HG02571 (cell line): ENCODE results near the gene LRRFIP1.

Experiments
- ATAC-seq: cut with Tn5 transposase; IDR thresholded peaks from one replicate; pipeline ENCODE4 v1.9.1; 2021; ENCODE audit warnings: mild to moderate bottlenecking, moderate library complexity; ENCODE audit not compliant: unreplicated experiment

LRRFIP1 gene

DNA sequence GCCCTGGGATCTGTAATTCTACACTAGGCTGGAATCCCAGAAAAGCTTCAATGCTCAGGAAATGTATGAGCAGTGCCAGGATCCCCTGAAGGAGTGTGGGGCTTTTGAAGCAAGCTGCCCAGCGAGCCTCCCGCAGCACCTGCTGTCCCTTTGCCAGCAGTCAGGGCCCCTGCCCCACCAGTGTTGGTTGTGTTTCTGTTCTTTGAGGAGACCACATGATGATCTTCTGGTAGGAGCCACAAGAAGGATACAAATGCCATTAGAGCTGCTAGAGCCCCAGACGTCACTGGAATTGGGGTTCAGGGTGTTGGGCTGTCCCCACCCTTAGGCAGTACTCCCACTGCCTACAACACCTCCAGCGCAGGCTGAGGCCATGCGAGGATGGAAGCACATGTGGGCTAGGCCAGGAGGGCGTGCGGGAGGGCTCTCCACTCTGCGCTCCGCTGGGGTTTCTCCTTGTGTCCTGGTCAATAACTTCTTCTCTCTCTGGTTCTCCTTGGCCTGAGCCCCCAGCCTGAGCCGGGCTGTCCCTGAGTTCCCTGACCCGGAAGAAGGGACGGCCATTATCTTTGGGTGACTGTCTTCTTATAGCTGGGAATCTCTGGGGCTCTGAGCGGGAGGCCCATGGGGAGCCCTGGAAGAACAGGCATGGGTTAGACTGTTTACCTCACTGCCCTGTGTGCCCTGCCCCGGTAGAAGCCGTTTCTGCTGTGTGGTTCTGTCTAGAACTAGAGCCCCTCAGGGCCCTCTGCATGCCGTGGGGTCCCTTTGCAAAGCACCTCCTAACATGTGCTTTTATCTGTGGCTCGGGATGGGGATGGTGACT is 73.9 kb downstream of the LRRFIP1 start:
- ATAC-seq: no peak

DNA sequence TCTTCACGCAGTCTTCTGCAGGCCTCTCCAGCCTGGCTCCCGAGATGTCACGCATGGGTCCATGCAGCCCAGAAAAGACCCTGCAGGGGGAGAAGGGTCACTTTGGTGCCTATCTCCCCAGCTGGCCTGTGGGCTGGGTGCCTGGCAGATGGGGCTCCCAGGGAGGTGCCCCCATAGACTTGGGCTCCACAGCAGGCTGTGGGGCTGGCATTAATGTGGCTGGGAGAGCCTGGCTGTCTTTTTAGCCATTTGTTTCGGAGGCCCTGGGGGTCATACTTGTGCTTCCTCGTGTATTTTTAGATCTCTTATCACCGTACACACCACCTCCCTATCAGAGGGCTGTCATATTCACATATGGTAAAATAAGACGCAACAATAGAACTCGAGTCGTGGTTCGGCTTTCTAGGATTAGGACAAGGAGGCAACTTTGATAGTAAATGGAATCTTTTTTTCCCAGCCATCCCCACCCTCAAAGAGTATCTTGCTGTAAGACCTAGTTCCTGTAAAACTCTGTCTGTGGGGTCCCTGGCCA is 74.5 kb downstream of the LRRFIP1 start:
- no peak for ATAC-seq

DNA sequence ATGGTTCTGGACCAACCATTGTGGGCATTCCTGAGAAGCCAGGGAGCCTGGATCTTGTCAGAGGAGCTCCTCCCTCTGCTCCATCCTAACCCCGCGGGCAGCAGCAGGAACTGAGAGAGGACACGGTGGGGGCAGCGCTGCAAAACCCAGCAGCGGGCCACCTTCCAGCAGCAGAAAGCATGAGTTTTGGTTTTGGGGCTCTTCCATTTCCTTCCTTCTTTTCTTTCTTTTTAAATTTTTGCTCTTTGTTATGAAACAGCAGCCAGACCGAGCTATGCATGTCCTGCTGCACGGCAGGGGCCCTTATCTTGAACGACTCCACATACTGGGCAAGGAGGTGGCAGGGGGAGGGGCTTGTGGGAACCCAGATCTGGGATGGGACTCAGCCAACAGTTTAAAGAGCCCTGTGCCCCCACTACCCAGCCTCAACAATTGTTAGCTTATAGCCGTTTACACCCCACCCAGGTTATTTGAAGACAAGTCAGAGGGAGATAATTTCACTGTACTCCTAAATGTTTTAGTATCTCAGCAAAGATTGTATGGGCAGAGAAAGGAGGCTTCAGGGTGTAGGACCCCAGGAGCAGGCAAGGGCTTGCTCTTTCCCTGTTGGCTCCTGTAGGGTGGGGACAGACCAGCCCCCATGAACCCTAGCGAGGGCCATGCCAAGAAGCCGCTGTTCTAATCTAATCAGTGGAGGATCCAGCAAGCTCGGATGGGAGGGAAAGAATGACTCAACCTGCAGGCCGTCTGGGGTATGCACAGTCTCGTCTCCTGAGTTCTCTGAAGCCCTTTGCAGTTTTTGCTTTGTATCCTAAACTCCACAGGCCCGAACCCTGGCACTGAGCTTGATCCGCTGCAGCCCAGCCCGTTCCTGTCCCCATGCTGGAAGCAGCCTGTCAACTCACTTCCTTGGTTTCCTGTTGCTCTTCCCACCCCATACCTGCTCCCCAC is 75.3 kb downstream of the LRRFIP1 start:
- ATAC-seq: no peak

DNA sequence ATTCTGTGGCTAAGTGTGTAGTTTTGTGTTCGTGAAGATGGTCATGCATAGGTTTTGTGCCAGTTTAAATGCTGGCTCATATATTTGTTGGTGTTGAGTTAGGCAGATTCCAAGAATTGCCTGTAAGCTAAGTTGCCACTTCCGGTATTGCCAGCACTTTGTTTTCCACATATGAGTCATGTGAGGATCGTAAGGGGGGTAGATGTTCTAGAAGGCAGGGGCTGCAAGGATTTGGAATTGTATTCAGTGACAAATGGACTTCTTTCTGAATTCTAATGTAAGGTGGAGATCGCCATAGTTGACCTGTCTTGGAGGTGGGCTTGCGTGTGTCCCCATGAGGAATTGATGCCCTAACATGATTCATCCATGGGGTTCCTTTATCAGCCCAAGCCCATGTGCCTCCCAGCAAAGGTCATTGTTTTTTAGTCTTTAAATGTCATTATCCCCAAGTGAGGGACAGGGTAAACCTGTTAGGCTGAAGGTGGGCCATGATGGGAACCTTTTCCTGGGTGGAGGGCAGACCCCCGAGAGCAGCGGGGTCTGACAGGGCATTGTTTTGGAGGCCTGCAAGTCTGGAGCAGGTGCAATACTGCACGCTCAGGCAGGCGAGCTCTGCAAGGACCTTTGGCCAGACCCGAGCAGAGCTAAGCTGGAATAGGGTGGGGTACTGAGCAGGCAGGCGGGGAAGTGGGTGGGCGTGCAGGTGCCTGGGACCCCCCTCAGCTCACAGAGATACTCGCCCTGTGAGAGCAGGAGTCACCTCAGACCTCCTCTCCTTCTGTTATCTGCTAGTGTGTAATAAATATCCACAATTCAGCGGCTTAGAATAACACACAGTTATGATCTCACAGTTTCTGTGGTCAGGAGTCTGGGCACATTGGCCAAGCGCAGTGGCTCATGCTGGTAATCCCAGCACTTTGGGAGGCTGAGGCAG is 77.4 kb downstream of the LRRFIP1 start:
- no peak for ATAC-seq

DNA sequence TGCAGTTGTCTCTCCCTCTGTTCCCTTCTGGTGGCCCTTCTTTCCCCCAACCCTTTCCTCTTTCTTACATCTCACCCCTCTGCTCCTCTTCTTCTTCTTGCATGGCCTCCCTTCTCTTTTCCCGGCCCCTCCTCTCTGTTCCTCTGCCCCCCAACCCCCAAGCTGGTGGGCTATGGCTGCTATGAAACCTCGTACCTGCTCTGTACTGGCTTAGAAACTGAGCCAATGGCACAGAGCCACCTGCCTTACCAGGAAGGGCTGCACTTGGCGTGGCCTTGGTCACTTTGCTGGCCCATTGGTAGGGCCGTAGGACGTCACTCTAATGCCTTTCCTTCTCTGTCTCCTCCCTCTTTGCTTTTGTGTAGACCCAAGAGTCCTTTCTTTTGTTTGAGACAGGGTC is 78.9 kb downstream of the LRRFIP1 start:
- ATAC-seq: no peak

DNA sequence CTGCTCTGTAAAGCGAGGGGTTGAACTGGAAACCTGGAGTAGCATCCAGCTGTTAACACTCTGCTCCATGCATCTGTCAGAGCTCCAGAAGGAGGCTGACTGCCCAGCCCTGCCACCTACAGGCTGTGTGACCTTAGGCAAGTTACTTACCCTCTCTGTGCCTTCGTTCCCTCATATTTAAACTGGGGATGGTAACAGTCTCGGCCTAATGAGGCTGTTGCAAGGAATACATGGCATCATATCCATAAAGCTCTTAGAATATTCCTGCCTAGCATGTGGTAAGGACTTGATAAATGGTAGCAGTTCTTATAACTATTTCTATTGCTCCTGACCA is 80.6 kb downstream of the LRRFIP1 start:
- ATAC-seq: no peak

DNA sequence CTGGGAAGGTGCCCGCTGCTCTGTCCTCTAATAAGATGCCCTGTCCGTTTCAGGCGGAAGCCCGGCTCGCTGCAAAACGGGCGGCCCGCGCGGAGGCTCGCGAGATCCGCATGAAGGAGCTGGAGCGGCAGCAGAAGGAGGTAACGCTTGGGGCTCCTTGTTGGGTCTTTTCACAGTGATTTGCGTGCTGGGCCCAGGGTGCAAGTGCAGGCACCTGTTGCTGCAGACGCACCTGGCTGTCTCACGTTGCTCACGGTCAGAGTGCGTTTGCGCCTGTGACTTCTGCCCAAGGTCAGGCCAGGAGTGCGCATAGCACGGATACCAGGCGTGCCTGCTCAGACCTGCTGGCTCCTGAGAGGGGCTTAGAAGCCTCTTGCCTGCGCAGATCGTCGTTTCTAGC is 81.1 kb downstream of the LRRFIP1 start:
- ATAC-seq: no peak

DNA sequence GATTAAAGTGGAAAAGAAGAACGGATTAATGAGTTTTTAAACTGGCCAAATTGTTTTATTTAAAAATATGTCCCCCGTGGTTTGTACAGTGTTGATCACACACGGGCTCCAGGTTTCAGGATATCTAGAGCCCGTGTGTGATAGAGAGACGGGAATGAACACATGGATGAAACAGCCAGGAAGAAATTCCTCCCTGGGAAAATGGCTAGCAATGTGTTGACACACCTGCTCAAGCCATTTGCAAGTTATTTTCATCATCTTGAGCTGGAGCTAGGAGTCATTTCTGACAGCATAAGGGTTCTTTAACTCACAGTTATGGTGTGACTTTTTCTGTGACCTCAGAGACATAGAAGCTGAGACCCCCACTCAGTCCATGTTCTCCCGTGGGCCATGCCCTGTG is 81.6 kb downstream of the LRRFIP1 start:
- ATAC-seq: no peak

DNA sequence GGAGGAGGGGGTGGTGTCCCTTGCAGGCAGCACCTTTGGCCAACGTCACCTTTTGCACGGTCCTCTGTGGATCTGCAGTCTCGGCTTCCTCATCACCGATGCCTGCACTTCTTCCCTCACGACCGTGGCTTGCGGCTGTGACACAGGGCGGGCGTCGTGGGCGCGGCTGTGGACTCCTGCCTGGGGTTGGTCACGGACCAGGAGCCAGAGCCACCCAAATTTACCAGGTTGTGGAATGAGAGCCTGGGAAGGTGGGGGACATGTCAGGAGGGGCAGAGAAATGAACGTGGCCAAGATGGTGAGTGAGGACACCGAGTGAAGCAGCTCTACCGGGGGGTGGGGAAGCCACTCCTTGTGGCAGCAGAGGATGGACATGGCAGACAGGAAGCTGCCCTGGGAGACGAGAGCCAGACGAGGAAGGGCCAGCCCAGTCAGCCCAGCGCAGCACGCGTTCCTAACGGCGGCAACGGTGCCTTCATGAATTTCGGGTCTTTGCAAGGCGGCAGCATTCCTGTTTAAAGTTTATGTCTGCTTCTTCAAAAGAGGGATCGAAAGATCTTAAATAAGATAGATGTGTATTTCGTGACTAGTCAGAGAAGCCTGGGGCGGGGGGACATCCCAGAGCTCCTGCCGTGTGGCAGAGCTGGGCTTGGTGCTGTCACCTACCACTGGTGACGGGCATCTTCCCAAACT is 84.2 kb downstream of the LRRFIP1 start:
- ATAC-seq: no peak

DNA sequence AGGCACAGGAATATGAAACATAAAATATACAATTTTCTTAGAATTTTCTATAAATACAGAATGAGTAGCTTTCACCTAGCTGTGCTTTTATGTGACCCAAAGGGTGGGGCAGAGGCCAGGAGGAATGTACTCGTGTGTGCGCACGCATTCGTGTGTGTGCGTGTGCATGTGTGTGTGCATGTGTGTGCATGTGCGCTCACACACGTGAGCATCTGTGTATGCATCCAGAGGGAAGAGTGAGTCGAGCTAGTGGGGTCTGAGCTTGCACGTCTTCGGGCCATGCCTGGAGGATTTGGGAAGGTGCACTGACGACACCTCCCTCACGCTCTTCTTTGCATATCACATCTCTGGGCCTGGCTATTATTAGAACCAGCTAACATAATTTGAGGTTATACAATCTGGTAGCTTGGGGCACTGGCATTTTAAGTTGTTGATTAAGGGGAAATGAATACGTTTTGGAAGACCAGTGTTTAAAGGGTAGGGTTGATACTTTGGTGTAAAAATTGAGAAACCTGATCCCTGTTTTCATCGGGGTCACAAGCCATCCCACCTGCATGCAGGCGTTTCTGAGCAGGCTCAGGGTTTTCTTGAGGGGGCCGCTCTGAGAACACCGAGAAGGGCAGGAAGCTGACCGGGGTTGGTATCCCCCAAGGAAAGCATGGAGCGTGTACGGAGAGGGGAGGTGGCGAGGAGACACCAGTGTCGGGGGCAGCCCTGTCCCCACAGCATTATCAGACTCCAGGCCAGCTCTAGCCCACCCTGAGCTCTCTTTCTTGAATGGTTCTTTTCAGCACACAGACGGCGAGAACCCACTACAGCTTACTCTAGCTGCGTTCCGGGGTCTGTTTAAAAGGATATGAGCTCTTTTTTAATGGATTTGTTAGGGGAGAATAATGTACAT is 85.3 kb downstream of the LRRFIP1 start:
- no peak for ATAC-seq

DNA sequence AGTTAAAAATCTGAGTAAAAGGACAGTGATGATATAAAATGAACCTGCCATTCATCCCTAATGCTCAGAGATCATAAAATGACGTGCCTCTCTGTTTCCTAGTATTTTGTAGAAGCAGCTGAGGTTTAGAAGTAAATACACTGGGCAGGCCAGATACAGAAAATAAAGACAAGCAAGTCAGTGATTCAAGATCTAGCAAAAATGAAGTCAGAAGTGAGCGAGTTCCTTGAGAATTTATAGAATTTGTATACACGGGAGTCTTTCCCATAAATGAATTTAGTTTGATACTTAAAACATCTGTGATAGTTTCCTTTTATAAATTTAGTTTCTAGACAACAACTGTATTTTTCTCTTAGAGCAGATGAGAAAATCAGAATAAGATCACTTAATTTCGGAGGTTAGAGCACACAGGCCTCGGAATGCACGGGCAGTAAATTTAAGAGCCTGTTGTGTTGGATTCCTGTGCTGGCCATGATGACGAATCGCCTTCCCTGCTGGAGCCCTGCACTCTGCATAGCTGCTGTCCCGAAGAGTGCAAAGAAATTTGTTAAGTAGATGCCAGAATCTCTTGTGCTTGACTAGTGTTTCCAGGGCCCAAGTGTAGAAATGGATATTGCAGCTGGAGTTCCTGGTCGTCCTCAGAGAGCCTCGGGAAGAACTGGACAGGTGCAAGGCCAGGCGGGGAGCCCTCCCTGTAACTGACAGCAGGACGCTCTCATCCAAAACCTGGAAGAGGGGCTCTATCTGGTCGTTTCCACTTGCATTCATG is 87.5 kb downstream of the LRRFIP1 start:
- no peak for ATAC-seq

DNA sequence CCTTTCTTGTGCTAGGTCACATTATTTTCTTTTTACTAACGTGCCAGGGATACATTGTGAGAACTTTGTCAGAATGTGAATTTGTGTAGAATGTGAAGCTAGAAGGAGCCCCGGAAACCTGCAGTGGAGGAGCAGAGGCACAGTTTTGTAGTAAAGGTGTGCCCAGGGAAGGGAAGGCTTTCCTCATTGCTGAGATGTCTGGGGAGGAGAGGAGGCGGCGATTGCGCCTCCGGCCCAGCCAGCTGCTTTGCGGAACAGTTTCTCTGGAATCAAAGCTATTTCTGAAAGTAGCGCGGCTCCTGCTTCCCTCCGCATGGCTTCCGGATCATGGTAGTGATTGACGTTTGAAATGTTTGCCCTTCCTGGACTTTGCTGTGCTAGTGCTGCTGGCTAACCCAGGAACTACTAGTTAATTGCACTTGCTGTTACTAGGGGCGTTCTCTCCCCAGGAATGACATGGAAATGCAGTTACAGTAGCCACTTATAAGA is 88.1 kb downstream of the LRRFIP1 start:
- ATAC-seq: no peak

DNA sequence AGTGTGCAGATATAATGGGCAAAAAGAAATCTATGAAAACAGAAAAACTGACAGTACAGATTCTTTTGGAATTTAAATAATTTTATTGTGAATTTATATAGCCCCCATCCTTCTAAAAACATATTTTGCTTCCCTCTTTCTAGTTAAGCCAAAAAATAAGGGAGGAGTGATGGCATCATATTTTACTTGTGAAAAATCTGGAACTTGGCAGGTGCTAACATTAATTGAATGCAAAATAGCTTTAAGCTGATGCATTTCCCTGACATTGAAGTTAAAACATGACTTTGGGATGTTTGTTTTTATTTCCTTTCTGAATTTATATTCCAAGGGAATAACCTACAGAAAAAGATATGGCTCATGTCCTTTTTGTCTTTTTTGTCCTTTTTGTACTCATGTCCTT is 88.6 kb downstream of the LRRFIP1 start:
- ATAC-seq: no peak

DNA sequence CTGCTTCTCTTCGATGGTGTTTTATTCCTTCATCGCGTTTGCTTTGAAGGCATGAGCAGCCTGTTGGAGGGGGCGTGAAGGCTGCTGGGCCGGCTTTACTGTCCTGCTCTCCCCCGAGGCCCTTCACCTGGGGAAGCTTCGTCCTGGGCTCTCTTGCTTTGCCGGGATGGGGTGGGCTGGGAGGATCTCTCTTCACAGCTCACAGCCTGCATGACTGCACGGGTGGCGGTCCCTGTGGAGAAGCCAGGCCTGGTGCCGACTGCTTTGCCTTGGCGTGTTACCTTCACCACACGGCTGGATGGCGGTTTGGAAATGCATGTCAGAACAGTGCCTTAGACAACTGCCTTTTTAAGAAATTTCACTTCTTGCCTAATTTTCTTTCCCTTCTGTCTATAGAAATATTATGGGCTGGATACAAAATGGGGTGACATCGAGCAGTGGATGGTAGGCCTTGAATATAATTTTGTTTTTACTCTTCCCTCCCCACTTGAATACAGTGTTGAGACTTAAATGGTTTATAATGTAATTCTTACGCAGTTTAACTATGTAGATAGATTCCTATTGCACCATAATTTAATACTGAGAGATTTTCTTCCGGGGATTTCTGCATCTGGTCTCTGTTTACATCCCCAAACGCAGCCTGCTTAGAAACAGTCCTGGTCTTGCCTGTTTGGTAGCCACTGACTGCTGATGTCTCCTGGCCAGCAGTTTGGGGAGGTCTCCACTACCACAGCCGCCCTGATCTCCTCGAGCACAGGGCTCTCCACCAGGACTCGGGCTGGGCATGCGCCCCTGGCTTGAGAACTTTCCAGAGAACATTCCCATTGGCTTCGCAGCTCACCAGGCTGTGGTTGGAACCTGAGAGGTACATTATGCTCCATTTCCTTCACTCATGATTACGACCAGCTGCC is 90.2 kb downstream of the LRRFIP1 start:
- no peak for ATAC-seq

DNA sequence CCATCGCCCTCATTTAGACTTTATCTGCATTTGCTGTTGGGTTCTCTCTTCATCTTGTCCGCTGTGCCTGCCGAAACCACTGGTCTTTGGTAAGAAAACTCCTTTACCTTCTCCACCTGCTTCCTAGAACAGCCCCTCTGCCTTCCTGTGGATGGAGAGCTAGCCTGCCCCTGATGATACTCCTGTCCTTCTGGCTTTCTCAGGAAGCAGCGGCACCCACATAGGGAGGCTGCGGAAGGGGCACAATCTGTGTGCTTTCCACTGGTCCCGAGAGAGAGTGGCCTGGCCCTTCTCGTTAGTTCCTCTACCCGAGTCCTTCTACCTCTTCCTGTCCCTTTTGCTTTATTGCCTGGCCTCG is 90.9 kb downstream of the LRRFIP1 start:
- no peak for ATAC-seq

DNA sequence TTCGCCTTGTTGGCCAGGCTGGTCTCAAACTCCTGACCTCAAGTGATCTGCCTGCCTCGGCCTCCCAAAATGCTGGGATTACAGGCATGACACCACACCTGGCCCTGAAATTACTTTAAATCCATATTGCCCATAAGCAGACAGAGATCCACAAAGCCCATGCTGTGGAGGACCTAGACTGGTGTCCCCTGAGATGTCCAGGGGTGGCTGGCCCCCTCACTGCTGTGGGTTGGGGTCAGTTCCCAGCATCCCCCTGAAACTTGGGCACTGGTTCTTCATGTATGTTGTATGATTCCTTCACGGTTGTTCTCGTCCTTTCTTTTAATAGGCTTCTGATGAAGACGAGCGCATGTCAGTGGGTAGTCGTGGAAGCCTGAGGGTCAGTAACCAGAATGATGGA is 93.1 kb downstream of the LRRFIP1 start:
- no peak for ATAC-seq

DNA sequence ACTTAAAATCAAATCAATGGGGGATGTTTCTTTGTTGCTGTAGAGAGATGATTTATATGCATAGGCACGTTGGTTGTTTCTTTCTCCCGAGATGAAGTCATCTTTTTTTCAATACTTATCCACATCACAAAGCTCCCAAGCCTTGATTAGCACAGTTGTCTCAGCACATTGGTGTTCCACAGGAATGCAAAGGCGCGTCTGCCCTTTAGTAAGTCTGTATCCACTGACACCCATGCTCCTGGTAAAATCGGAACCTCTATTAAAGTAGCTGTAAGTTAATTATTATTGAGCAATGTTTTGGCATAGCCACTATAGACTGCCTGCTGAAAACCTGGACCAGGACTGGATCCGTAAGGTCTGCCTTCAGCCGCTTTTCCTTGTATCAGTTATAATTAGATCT is 93.6 kb downstream of the LRRFIP1 start:
- no peak for ATAC-seq
